ENCODE data around the gene C19orf67. TPM values are rescaled to one million over a fixed set of nuclear protein-coding genes. Genes with fewer than 3 reads are reported as not detected.
A peak's percentile ranks its signal among the peaks of the same experiment; 100 is the strongest.

Gene C19orf67
- total RNA-seq, 1 donor from 2014 or later, result 0.13 TPM

- no peak for DNase-seq (ENCODE audit: low read depth, low spot score)
Measured at GRCh38 chr19:14110650-14111049, 25.1 kb upstream of the C19orf67 start.

- DNase-seq (ENCODE audit: low read depth, low spot score), result peak; percentile 66
Measured at GRCh38 chr19:14107581-14108461, 22.2 kb upstream of the C19orf67 start.

DNA sequence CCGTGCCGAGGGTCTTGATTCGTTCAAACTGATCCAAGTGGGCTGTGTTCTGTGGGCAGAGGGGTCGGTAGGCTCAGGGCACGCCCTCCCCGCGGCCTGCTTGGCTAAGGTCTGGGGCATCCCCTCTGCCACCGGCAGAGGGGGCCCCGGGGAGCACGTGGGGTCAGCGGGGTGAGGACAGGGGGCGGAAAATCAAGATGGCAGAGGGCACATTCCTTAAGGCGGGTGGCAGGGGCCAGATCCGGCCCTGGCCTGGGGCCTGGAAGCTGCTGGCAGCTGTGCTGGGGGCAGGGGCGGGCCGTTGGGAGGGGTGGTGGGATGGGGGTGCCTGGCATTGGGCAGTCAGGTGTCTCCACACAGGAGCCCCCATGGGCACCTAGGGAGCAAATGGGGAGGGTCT is 21.3 kb upstream of the C19orf67 start:
- DNase-seq (ENCODE audit: low read depth, low spot score), result no peak

GRCh38 chr19:14105680-14106079 is 20.1 kb upstream of the C19orf67 start:
- no peak for DNase-seq (ENCODE audit: low read depth, low spot score)

DNA sequence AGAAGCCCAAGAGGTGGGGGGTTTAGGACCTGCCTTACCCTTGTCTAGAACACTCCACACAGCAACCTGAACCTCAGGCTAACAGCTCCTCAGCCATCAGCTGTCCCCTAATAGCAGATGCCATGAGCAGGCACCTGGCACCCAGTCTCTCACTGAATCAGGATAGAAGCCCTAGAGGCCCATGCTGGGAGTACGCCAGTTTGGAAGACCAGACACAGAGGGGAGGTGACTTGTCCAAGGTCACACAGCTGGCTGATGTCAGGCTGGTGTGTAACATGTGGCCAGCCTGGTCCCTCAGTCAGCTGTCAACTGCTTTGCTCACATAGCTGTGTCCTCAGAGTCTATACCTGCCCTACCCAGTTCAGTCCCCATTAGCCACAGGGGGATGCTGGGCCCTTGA is 17.7 kb upstream of the C19orf67 start:
- no peak for DNase-seq (ENCODE audit: low read depth, low spot score)

GRCh38 chr19:14102756-14103155 is 17.2 kb upstream of the C19orf67 start:
- no peak for DNase-seq (ENCODE audit: low read depth, low spot score)

GRCh38 chr19:14102102-14102696 is 16.6 kb upstream of the C19orf67 start:
- no peak for DNase-seq (ENCODE audit: low read depth, low spot score)

DNA sequence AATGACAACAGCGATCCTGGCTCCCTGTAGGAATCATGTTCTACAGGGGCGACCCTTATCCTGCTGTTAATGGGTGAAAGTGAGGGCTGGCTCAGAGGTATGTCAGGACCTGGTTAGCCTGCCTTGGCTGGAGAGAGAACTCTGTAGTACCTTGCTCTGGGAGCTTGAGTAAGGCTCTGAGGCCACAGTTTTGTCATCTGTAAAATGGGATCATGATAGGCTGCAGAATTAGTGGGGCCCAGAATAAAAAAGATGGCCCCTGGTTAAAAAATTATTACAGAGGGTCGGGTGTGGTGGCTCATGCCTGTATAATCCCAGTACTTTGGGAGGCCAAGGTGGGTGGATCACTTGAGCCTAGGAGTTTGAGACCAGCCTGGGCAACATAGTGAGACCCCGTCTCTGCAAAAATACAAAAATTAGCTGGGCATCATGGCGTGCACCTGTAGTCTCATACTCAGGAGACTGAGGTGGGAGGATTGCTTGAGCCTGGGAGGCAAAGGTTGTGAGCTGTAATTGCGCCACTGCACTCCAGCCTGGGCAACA is 15.5 kb upstream of the C19orf67 start:
- no peak for DNase-seq (ENCODE audit: low read depth, low spot score)

- DNase-seq (ENCODE audit: low read depth, low spot score), result no peak
Measured at GRCh38 chr19:14097532-14098151, 12.1 kb upstream of the C19orf67 start.

GRCh38 chr19:14096272-14096992 is 10.8 kb upstream of the C19orf67 start:
- DNase-seq (ENCODE audit: low read depth, low spot score), result no peak

GRCh38 chr19:14094854-14095253 is 9.3 kb upstream of the C19orf67 start:
- DNase-seq (ENCODE audit: low read depth, low spot score), result no peak

- no peak for DNase-seq (ENCODE audit: low read depth, low spot score)
Measured at GRCh38 chr19:14093117-14093823, 7.7 kb upstream of the C19orf67 start.

- no peak for DNase-seq (ENCODE audit: low read depth, low spot score)
Measured at GRCh38 chr19:14091813-14092462, 6.4 kb upstream of the C19orf67 start.

GRCh38 chr19:14091081-14091812 is 5.7 kb upstream of the C19orf67 start:
- no peak for DNase-seq (ENCODE audit: low read depth, low spot score)

GRCh38 chr19:14090509-14091080 is 5.0 kb upstream of the C19orf67 start, which contains the start of gene SAMD1:
Gene SAMD1 (minus strand): TSS chr19:14090751.
- no peak for DNase-seq (ENCODE audit: low read depth, low spot score)

DNA sequence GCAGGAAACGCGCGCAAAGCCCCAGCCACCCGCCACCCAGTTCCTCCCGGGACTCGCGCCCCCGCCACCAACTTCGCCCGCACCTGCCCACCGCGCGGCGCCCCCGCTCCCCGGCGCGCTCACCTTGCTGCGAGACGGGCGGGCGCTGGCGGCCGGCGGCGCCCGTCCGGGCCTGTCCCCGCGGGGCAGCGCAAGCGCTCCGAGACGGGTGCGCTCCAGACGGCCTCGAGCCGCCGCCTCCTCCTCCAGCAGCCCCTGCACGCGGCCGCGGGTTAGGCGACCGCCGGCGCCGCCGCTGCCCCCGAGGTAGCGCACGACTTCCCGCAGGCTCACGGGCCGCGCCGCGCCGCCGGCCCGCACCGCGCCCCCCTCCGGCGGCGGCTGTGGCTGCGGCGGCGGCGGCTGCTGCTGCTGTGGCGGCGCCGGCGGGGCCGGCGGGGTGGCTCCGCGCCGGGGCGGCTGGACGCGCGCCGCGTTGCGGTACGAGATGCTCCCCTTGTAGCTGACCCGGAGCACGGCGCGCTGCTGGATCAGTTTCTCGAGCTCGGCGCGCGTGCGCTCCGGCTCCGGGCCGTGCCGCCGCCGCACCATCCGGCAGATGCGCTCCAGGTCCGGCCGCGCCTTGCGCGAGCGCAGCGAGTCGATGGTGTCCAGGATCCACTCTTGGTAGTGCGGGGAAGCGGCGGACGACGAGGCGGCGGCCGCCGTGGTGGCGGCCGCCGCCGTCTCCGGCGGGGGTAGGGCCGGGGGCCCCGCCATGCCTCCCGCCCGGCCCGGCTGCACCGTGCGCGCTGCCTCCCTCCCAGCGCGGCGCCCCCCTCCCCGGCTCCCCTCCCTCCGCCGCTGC is 4.3 kb upstream of the C19orf67 start:
- DNase-seq (ENCODE audit: low read depth, low spot score), result no peak

DNA sequence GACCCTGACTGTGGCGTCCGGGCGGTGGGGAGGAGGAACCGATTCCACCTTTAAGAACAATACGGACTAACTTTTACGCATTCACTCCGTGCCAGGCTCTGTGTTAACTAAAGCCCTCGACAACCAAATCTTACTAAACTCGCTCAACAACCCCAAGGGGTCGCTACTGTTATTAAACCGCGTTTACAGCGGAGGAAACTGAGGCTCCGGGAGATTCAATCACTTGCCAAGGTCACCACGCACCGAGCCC is 3.8 kb upstream of the C19orf67 start:
- DNase-seq (ENCODE audit: low read depth, low spot score), result no peak

- no peak for DNase-seq (ENCODE audit: low read depth, low spot score)
Measured at GRCh38 chr19:14088634-14089411, 3.2 kb upstream of the C19orf67 start.
